ENCODE data around the gene ACOX3. TPM values are rescaled to one million over a fixed set of nuclear protein-coding genes. Genes with fewer than 3 reads are reported as not detected.

ACOX3 gene
- polyA plus RNA-seq, 1 of the 3 experiments (the other 2 are of a cell fraction), result 8.4 TPM

DNA sequence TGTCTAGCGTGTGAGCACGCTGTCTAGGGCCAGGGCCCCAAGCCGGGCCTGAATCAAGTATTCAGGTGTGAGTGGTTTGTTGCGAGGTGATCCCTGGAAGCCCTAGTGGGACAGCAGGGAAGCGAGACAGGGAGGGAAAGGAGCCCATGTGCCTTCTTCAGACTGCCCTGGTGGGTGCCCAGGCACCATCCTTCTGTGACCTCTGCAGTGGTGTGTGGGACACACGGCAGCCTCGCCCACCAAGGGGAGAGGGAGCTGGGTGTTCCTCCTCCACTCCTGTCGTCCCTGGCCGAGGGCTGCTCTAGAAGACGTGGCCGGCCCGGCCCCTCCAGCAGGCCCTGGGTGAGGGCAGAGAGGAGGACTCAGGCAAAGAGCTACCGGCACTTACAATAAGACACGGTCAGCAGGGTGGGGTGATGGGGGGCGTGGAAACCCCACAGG is 123.6 kb downstream of the ACOX3 start:
- no peak for DNase-seq
- POLR2A ChIA-PET, result no interaction called here
- CTCF ChIA-PET, result no interaction called here

More for the DNA sequence above, 123.6 kb downstream of the ACOX3 start:
- Histone ChIP-seq H3K9ac (no peak overlapping the region), H2AFZ (ENCODE audit: low read depth) (no peak overlapping the region), H3K27ac (ENCODE audit: low read depth in 2 of 2, low read length in 1 of 2) (no peak overlapping the region), H3K9me2 (no peaks in the 10 kb centered on the region), H3K27me3 (ENCODE audit: insufficient read depth) (no peaks in the 10 kb centered on the region), H3K36me3 (replicated peaks in 1 of 2; ENCODE audit: control insufficient read depth in 1 of 2, insufficient read depth in 2 of 2, low read length in 1 of 2) (no peaks in the 10 kb centered on the region), H3K9me3 (no peaks in the 10 kb centered on the region), H3K4me1 (ENCODE audit: control insufficient read depth in 1 of 2, insufficient read depth in 2 of 2, low read depth in 1 of 2, low read length in 1 of 2) (peaks cover 6 to 21% of the 10 kb centered on the region in 2 experiments; a peak in 2 of 4 replicates), H3K4me3 (ENCODE audit: low read depth in 2 of 2, low read length in 1 of 2) (no peak overlapping the region), H3F3A (replicated peaks; ENCODE audit: insufficient read depth) (no peaks in the 10 kb centered on the region), H3K79me2 (ENCODE audit: insufficient read depth) (no peaks in the 10 kb centered on the region), H4K20me1 (ENCODE audit: insufficient read depth) (no peaks in the 10 kb centered on the region), H3K4me2 (no peak overlapping the region)
- WGBS (ENCODE audit: low lambda C conversion rate), result 95% methylated on average over 11 of the region's 15 CpGs
- TF ChIP-seq TAF1 (IDR thresholded peaks at IDR 0.05; ENCODE audit: borderline replicate concordance, low read depth, low read length), result no peak
- no peak for TF ChIP-seq TCF12 (IDR thresholded peaks at IDR 0.05)
- TF ChIP-seq TEAD4 (IDR thresholded peaks at IDR 0.05; ENCODE audit: borderline replicate concordance, insufficient read depth), result no peak
- TF ChIP-seq, protein P1, sequence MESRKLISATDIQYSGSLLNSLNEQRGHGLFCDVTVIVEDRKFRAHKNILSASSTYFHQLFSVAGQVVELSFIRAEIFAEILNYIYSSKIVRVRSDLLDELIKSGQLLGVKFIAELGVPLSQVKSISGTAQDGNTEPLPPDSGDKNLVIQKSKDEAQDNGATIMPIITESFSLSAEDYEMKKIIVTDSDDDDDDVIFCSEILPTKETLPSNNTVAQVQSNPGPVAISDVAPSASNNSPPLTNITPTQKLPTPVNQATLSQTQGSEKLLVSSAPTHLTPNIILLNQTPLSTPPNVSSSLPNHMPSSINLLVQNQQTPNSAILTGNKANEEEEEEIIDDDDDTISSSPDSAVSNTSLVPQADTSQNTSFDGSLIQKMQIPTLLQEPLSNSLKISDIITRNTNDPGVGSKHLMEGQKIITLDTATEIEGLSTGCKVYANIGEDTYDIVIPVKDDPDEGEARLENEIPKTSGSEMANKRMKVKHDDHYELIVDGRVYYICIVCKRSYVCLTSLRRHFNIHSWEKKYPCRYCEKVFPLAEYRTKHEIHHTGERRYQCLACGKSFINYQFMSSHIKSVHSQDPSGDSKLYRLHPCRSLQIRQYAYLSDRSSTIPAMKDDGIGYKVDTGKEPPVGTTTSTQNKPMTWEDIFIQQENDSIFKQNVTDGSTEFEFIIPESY (IDR thresholded peaks at IDR 0.05; ENCODE audit: borderline replicate concordance, low read depth), result no peak
- no peak for TF ChIP-seq FOXM1 (IDR thresholded peaks at IDR 0.05; ENCODE audit: low read depth)
- TF ChIP-seq USF1 (IDR thresholded peaks at IDR 0.05; ENCODE audit: borderline replicate concordance, low read depth), result no peak
- TF ChIP-seq CHD2 (IDR thresholded peaks at IDR 0.05; ENCODE audit: low read length, partially characterized antibody), result no peak
- TF ChIP-seq POLR2AphosphoS5 (IDR thresholded peaks at IDR 0.05; ENCODE audit: low read depth, low read length), result no peak
- TF ChIP-seq RAD21 (IDR thresholded peaks at IDR 0.05; ENCODE audit: low read length), result no peak
- no peak for TF ChIP-seq RCOR1 (IDR thresholded peaks at IDR 0.05; ENCODE audit: low read length)
- no peak for TF ChIP-seq NRF1 (IDR thresholded peaks at IDR 0.05; ENCODE audit: low read depth, low read length)
- no peak for TF ChIP-seq RFX5 (IDR thresholded peaks at IDR 0.05; ENCODE audit: low read length)
- TF ChIP-seq JUND (IDR thresholded peaks at IDR 0.05), result no peak
- TF ChIP-seq MEF2A (IDR thresholded peaks at IDR 0.05; ENCODE audit: borderline replicate concordance, low read depth), result no peak
- TF ChIP-seq ELF1 (IDR thresholded peaks at IDR 0.05), result no peak

Small RNA genes within 50 kb of the gene (small RNA-seq; reads per million reads assigned to genes)
- 0 to 1.0 (median 0) reads per million in 7 experiments for gene RNA5SP152

Other genes with a start within 250 kb of the ACOX3 start
- 2.7 and 2.9 TPM in 2 replicates for gene SH3TC1, start 241.4 kb downstream of the ACOX3 start, polyA plus RNA-seq (2012; rRNA removed)
- gene HTRA3, start 171.0 kb downstream of the ACOX3 start, polyA plus RNA-seq (2012; rRNA removed), result 0.05 TPM in 1 of 2 replicates, not detected in the other
- gene TRMT44, start 54 bp upstream of the ACOX3 start, polyA plus RNA-seq (2012; rRNA removed), result 6.0 and 6.9 TPM in 2 replicates
- not detected in 2 replicates for gene GPR78, start 139.7 kb upstream of the ACOX3 start, polyA plus RNA-seq (2012; rRNA removed)
- not detected in 2 replicates for gene CPZ, start 152.0 kb upstream of the ACOX3 start, polyA plus RNA-seq (2012; rRNA removed)